Measurements from ENCODE around the gene NFE2L1.

The NFE2L1 gene

DNA sequence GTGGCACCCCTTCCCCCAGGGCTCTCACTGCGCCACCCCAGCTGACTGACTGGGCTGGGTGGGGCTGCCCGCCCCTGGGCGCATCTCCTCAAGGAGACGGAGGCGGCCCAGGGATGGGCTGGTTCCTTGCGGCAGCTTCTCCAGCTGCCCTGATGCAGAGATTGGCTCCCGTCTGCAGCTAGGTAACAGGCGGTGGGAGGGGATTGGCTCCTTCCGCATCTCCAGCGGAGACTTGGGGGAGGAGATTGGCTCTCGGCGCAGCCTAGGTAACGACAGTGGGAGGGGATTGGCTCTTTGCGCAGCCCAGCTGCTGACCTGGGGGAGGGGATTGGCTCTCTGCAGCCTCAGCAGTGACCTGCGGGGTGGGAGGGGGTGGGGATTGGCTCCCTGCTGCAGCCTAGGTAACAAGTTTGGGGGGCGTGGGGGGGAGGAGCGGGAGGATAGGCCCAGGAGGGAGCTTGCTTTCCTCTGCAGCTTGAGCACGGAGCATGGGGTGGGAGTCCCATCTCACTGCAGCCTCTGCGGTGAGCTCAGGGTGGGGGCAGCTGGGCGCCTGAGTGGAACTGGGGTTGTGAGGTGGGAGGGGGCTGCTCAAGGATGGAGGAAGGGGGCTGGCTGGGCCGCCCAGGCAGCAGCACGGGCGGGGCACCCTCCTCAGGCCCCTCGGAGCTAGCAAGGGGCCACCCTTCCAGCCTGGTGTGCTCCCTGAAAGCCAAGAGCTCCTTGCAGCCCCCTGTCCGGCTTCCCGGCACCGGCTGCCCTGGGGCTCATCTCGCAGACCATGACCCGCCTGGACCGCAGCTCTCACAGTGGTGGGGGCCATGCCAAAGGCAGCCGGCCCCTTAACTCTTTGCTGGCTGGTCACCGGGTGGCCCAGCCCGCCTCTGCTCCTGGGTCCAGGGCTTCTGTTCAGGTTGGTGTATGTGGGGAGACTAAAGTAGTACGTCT lies 6.4 kb downstream of the NFE2L1 start:
- no peak for TF ChIP-seq JUND (IDR thresholded peaks at IDR 0.05; ENCODE audit: low read depth)
- in situ Hi-C loops (cut with HindIII; ENCODE audit: low pct_unique_long_range_greater_than_20kb, low sequenced_read_pairs) = no loop called here
- DNase-seq (ENCODE audit: low read depth in 1 of 2, low spot score in 1 of 2) = no peak

DNA sequence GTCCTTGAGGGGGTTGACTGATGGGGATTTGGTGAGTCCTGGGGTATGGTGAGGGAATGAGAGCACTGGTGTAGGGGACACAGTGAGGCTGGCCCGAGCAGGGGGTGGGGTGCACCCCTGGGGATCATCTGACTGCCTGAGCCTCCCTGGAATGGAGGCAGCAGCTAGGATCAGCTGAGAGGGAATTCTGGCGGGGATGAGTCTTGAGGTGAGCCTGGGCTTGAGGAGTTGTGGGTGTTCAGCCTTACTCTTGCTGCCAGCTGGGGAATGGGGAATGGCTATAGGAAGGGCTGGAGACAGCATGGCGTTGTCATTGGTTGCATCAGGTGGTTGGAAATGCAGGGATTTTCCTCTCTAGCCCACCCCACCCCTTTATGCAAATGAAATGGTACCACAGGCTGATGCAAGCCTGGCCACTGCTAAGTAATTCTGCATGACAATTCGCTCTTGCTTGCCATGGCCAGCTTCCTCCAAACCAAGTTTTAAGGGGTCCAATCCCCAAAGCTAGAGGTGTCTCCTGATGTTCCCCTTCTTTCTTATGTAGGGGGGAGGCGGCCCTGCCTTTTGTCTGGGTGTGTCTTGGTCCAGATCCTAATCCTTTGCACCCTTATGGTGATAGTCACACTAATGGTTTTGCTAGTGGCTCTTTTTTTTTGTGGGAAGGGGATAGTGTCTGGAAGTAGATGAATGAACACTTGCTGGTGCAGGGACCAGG lies 7.5 kb downstream of the NFE2L1 start:
- in situ Hi-C loops (cut with HindIII; ENCODE audit: low pct_unique_long_range_greater_than_20kb, low sequenced_read_pairs) = no loop called here
- DNase-seq (ENCODE audit: low read depth in 1 of 2, low spot score in 1 of 2) = peak in 1 of 2 experiments; percentile 84

GRCh38 chr17:48056246-48056745 lies 8.1 kb downstream of the NFE2L1 start:
- no peak for DNase-seq (ENCODE audit: low read depth in 1 of 2, low spot score in 1 of 2)
- in situ Hi-C loops (cut with HindIII; ENCODE audit: low pct_unique_long_range_greater_than_20kb, low sequenced_read_pairs) = no loop called here
- TF ChIP-seq JUND (IDR thresholded peaks at IDR 0.05; ENCODE audit: low read depth) = no peak

More for the DNA sequence above, 7.5 kb downstream of the NFE2L1 start:
- TF ChIP-seq JUND (IDR thresholded peaks at IDR 0.05; ENCODE audit: low read depth) = no peak

GRCh38 chr17:48056879-48057278 lies 8.7 kb downstream of the NFE2L1 start:
- no peak for DNase-seq (ENCODE audit: low read depth in 1 of 2, low spot score in 1 of 2)
- no peak for TF ChIP-seq JUND (IDR thresholded peaks at IDR 0.05; ENCODE audit: low read depth)
- in situ Hi-C loops (cut with HindIII; ENCODE audit: low pct_unique_long_range_greater_than_20kb, low sequenced_read_pairs) = no loop called here

DNA sequence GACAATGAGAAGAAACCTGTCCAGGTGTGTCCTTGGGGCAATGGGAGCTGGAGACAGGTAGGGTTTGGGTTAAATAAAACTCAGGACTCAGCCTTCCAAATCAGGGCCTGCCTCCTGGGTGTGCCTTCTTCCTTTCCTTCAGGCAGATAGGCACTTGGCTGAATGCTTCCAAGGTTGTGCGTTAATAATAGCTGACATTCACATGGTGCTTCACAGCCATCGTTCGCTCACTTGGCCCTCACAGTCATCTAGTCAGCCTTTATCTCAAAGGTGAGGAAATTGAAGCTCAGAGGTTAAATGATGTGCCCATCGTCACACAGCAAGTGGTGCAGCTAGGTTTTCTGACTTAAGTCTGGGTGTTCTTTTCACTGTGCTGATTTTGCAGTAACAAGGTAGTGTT lies 9.5 kb downstream of the NFE2L1 start:
- in situ Hi-C loops (cut with HindIII; ENCODE audit: low pct_unique_long_range_greater_than_20kb, low sequenced_read_pairs) = no loop called here
- TF ChIP-seq JUND (IDR thresholded peaks at IDR 0.05; ENCODE audit: low read depth) = no peak
- DNase-seq (ENCODE audit: low read depth in 1 of 2, low spot score in 1 of 2) = no peak

DNA sequence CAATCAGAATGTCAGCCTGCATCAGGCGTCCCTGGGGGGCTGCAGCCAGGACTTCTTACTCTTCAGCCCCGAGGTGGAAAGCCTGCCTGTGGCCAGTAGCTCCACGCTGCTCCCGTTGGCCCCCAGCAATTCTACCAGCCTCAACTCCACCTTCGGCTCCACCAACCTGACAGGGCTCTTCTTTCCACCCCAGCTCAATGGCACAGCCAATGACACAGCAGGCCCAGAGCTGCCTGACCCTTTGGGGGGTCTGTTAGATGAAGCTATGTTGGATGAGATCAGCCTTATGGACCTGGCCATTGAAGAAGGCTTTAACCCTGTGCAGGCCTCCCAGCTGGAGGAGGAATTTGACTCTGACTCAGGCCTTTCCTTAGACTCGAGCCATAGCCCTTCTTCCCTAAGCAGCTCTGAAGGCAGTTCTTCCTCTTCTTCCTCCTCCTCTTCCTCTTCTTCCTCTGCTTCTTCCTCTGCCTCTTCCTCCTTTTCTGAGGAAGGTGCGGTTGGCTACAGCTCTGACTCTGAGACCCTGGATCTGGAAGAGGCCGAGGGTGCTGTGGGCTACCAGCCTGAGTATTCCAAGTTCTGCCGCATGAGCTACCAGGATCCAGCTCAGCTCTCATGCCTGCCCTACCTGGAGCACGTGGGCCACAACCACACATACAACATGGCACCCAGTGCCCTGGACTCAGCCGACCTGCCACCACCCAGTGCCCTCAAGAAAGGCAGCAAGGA lies 10.4 kb downstream of the NFE2L1 start:
- in situ Hi-C loops (cut with HindIII; ENCODE audit: low pct_unique_long_range_greater_than_20kb, low sequenced_read_pairs) = no loop called here
- DNase-seq (ENCODE audit: low read depth in 1 of 2, low spot score in 1 of 2) = no peak
- no peak for TF ChIP-seq JUND (IDR thresholded peaks at IDR 0.05; ENCODE audit: low read depth)

GRCh38 chr17:48059125-48059668 lies 11.0 kb downstream of the NFE2L1 start:
- in situ Hi-C loops (cut with HindIII; ENCODE audit: low pct_unique_long_range_greater_than_20kb, low sequenced_read_pairs) = no loop called here
- no peak for TF ChIP-seq JUND (IDR thresholded peaks at IDR 0.05; ENCODE audit: low read depth)
- no peak for DNase-seq (ENCODE audit: low read depth in 1 of 2, low spot score in 1 of 2)

DNA sequence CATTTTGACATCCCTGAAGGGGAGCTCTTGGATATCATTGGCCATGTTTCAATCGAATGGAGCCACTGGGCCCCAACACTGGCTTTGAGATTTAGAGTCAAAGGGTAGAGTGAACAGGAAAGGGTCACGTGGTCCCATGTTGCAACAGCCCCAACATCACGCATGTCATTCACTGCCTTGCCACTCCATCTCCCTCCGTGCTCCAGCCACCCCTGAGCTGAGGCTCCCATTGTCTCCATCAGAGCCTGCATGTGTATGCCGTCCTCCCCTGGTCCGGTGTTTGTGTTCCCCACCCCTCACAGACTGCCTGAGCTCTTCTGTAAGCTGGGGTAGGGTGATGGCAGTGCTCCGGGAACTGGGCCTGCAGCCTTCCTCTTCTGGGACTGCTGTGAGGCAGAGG lies 12.1 kb downstream of the NFE2L1 start:
- DNase-seq (ENCODE audit: low read depth in 1 of 2, low spot score in 1 of 2) = no peak
- in situ Hi-C loops (cut with HindIII; ENCODE audit: low pct_unique_long_range_greater_than_20kb, low sequenced_read_pairs) = no loop called here
- no peak for TF ChIP-seq JUND (IDR thresholded peaks at IDR 0.05; ENCODE audit: low read depth)

- in situ Hi-C loops (cut with HindIII; ENCODE audit: low pct_unique_long_range_greater_than_20kb, low sequenced_read_pairs) = no loop called here
- DNase-seq (ENCODE audit: low read depth in 1 of 2, low spot score in 1 of 2) = no peak
- TF ChIP-seq JUND (IDR thresholded peaks at IDR 0.05; ENCODE audit: low read depth) = no peak
These were observed 14.1 kb downstream of the NFE2L1 start for GRCh38 chr17:48062273-48062672.

GRCh38 chr17:48064638-48065037 lies 16.5 kb downstream of the NFE2L1 start:
- DNase-seq (ENCODE audit: low read depth in 1 of 2, low spot score in 1 of 2) = no peak
- no peak for TF ChIP-seq JUND (IDR thresholded peaks at IDR 0.05; ENCODE audit: low read depth)
- in situ Hi-C loops (cut with HindIII; ENCODE audit: low pct_unique_long_range_greater_than_20kb, low sequenced_read_pairs) = no loop called here

GRCh38 chr17:48066192-48066591 lies 18.0 kb downstream of the NFE2L1 start:
- TF ChIP-seq JUND (IDR thresholded peaks at IDR 0.05; ENCODE audit: low read depth) = no peak
- in situ Hi-C loops (cut with HindIII; ENCODE audit: low pct_unique_long_range_greater_than_20kb, low sequenced_read_pairs) = no loop called here

GRCh38 chr17:48066656-48067055 lies 18.5 kb downstream of the NFE2L1 start:
- no peak for DNase-seq (ENCODE audit: low read depth in 1 of 2, low spot score in 1 of 2)
- in situ Hi-C loops (cut with HindIII; ENCODE audit: low pct_unique_long_range_greater_than_20kb, low sequenced_read_pairs) = no loop called here
- TF ChIP-seq JUND (IDR thresholded peaks at IDR 0.05; ENCODE audit: low read depth) = no peak

More at GRCh38 chr17:48066192-48066591, 18.0 kb downstream of the NFE2L1 start:
- no peak for DNase-seq (ENCODE audit: low read depth in 1 of 2, low spot score in 1 of 2)

All from T47D (cell line).